SK-N-SH treated with all-trans-retinoic acid at 6 μM for 48 hours (cell line): ENCODE results near the gene PRKAR1B.

Experiments
- CREB5 ChIP-seq: fragments of 250-450 bp; sonication (Bioruptor Pico); IDR thresholded peaks from 2 replicates; pipeline ENCODE4 v1.5.1; 2020; ENCODE audit warnings: low read depth, mild to moderate bottlenecking, moderate library complexity
- CSRNP3 ChIP-seq: fragments of 250-450 bp; sonication (Bioruptor Pico); IDR thresholded peaks from 2 replicates; pipeline ENCODE4 v1.5.1; 2021; ENCODE audit warnings: mild to moderate bottlenecking, moderate library complexity
- ISL1 ChIP-seq: fragments of 250-450 bp; sonication (Bioruptor Pico); IDR thresholded peaks from 2 replicates; pipeline ENCODE4 v2.1.2; 2022; ENCODE audit warnings: mild to moderate bottlenecking, moderate library complexity
- OSR1 ChIP-seq: fragments of 250-450 bp; sonication (Bioruptor Pico); IDR thresholded peaks from 2 replicates; pipeline ENCODE4 v1.8.0; 2022; ENCODE audit warnings: moderate library complexity, mild to moderate bottlenecking, inconsistent platforms
- PATZ1 ChIP-seq: fragments of 250-450 bp; sonication (Bioruptor Pico); IDR thresholded peaks from 2 replicates; pipeline ENCODE4 v1.8.0; 2020; ENCODE audit warnings: mild to moderate bottlenecking, moderate library complexity, borderline replicate concordance
- PPARA ChIP-seq: fragments of 250-450 bp; sonication (Bioruptor Pico); IDR thresholded peaks from 2 replicates; pipeline ENCODE4 v1.5.0; 2020; ENCODE audit warnings: mild to moderate bottlenecking, borderline replicate concordance
- RARB ChIP-seq: fragments of 250-450 bp; sonication (Bioruptor Pico); IDR thresholded peaks from 2 replicates; pipeline ENCODE4 v1.8.0; 2021; ENCODE audit warnings: mild to moderate bottlenecking, moderate library complexity
- SNAI2 ChIP-seq: fragments of 250-450 bp; sonication (Bioruptor Pico); IDR thresholded peaks from 2 replicates; pipeline ENCODE4 v1.5.0; 2020; ENCODE audit warnings: mild to moderate bottlenecking, moderate library complexity
- TOX ChIP-seq: fragments of 250-450 bp; sonication (Bioruptor Pico); IDR thresholded peaks from 2 replicates; pipeline ENCODE4 v1.8.0; 2021; ENCODE audit warnings: mild to moderate bottlenecking, moderate library complexity, borderline replicate concordance
- TSHZ2 ChIP-seq: fragments of 250-450 bp; sonication (Bioruptor Pico); IDR thresholded peaks from 2 replicates; pipeline ENCODE4 v1.5.0; 2020; ENCODE audit warnings: mild to moderate bottlenecking, moderate library complexity
- ZC3H10 ChIP-seq: fragments of 250-450 bp; sonication (Bioruptor Pico); IDR thresholded peaks from 2 replicates; pipeline ENCODE4 v1.5.1; 2021; ENCODE audit warnings: mild to moderate bottlenecking, moderate library complexity
- ZFP3 ChIP-seq: fragments of 250-450 bp; sonication (Bioruptor Pico); IDR thresholded peaks from 2 replicates; pipeline ENCODE4 v1.5.0; 2020; ENCODE audit warnings: mild to moderate bottlenecking, moderate library complexity
- ZNF8 ChIP-seq: fragments of 450-650 bp; formaldehyde crosslinking; IDR thresholded peaks from 2 replicates; pipeline ENCODE4 v1.5.0; 2020; ENCODE audit warnings: mild to moderate bottlenecking, moderate library complexity

GRCh38 chr7:534959-535358 lies 192.1 kb downstream of the PRKAR1B start:
- TF ChIP-seq CREB5 (no peak), RARB (no peak), OSR1 (CRISPR knock-in tag) (no peak), ZFP3 (CRISPR knock-in tag) (no peak), ZC3H10 (no peak), ISL1 (CRISPR knock-in tag) (no peak), SNAI2 (CRISPR knock-in tag) (no peak), TOX (CRISPR knock-in tag) (no peak), CSRNP3 (CRISPR knock-in tag) (no peak), PATZ1 (CRISPR knock-in tag) (no peak), ZNF8 (CRISPR knock-in tag) (no peak), TSHZ2 (CRISPR knock-in tag) (no peak), PPARA (CRISPR knock-in tag) (no peak)
